T47D (cell line): ENCODE measurements around the gene GNA12.

Source experiments
- DNase-seq, 2 experiments: peaks; one replicate each; pipeline versions ENCODE4 v3.0.0 to v3.0.0-alpha.2; 2011 to 2012; ENCODE audit warnings: low read depth in 1 of 2, low spot score in 1 of 2
- JUND ChIP-seq: IDR thresholded peaks from 2 replicates; pipeline ENCODE4 v1.6.1; 2012; ENCODE audit warnings: low read depth
- in situ Hi-C: cut with HindIII; loops from 2 replicates; pipeline ENCODE4 v1.10.0; 2016; ENCODE audit warnings: low sequenced_read_pairs, low pct_unique_long_range_greater_than_20kb

GNA12 gene

GRCh38 chr7:2814946-2815874 lies 28.9 kb downstream of the GNA12 start:
- no peak for TF ChIP-seq JUND
- no peak for DNase-seq
- in situ Hi-C loops = no loop called here

GRCh38 chr7:2814186-2814945 lies 29.7 kb downstream of the GNA12 start:
- in situ Hi-C loops = no loop called here
- no peak for TF ChIP-seq JUND
- DNase-seq = no peak

DNA sequence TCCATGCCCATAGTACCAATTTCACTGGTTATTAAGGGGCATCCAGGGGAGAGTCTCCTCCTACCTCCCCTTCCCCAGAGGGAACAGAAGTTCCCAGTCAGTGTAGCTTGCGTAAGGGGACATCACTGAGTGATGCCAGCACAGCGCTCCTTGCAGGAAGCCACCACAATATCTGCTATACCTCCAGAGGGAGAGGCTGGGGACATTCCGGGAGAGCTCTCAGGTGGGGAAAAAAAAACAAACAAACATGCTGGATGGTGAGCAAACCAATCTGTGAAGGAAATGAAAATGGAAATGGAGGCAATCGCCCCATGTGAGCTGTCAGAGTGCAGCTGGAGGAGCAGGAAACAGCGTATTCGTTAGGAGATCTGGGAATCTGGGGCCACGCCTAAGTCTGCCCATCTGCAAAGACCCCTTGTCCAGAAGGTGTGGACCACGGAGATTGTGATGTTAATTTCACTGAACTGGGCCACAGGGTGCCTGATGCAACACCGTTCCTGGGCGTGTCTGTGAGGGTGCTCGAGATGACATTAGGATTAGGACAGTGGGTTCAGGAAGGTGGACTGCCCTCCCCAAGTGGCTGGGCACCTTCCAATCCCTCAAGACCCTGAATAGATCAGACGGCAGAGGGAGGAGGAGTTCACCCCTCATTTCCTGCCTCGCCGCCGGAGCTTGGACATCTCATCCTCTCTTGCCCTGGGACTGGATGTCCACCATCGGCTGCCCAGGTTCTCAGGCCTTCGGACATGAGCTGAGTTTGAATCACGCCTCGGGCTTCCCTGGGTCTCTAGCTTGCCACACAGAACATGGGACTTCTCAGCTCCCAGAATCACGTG lies 30.5 kb downstream of the GNA12 start:
- in situ Hi-C loops = no loop called here
- DNase-seq = no peak
- TF ChIP-seq JUND = no peak

- in situ Hi-C loops = no loop called here
- TF ChIP-seq JUND = no peak
- no peak for DNase-seq
Observed at GRCh38 chr7:2812831-2813230, 31.3 kb downstream of the GNA12 start.

DNA sequence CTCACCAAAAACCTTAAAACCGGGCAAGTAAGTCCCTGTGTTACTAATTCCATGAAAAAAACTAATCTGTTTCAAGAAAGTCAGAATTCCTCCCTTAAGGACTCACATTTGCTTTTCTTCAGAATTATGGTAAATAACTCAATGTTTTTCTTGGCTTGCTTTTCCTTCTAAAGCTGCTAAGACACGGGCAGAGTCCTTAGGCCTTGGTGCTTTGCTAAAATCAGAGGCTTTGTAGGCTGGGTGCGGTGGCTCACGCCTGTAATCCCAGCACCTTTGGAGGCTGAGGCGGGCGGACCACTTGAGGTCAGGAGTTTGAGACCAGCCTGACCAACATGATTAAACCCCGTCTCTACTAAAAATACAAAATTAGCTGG lies 32.0 kb downstream of the GNA12 start:
- no peak for DNase-seq
- in situ Hi-C loops = no loop called here
- TF ChIP-seq JUND = no peak

GRCh38 chr7:2811476-2812113 lies 32.5 kb downstream of the GNA12 start:
- DNase-seq = no peak
- no peak for TF ChIP-seq JUND
- in situ Hi-C loops = no loop called here

- TF ChIP-seq JUND = no peak
- no peak for DNase-seq
- in situ Hi-C loops = no loop called here
Observed at GRCh38 chr7:2810682-2811415, 33.3 kb downstream of the GNA12 start.

GRCh38 chr7:2809903-2810625 lies 34.0 kb downstream of the GNA12 start:
- no peak for TF ChIP-seq JUND
- no peak for DNase-seq
- in situ Hi-C loops = no loop called here

- DNase-seq = no peak
- TF ChIP-seq JUND = no peak
- in situ Hi-C loops = no loop called here
Observed at GRCh38 chr7:2808891-2809665, 35.0 kb downstream of the GNA12 start.
